COLO829 (cell line): Measurements from ENCODE around the gene THSD4.

Source experiments
- DNase-seq: peaks from one replicate; pipeline ENCODE4 v3.0.0; 2012; ENCODE audit warnings: low spot score

The THSD4 gene

GRCh38 chr15:71588746-71589145 lies 473.5 kb downstream of the THSD4 start:
- peak; percentile 67 for DNase-seq

- DNase-seq, result no peak
Measured at GRCh38 chr15:71591057-71591456, 475.8 kb downstream of the THSD4 start.

- DNase-seq, result no peak
Measured at GRCh38 chr15:71592203-71592602, 476.9 kb downstream of the THSD4 start.

GRCh38 chr15:71595846-71596553 lies 480.7 kb downstream of the THSD4 start:
- DNase-seq, result no peak

- DNase-seq, result no peak
Measured at GRCh38 chr15:71596672-71597071, 481.4 kb downstream of the THSD4 start.

GRCh38 chr15:71597126-71597525 lies 481.9 kb downstream of the THSD4 start:
- DNase-seq, result no peak

GRCh38 chr15:71597637-71598036 lies 482.4 kb downstream of the THSD4 start:
- no peak for DNase-seq

- no peak for DNase-seq
Measured at GRCh38 chr15:71598741-71599140, 483.5 kb downstream of the THSD4 start.

- no peak for DNase-seq
Measured at GRCh38 chr15:71599418-71600151, 484.3 kb downstream of the THSD4 start.

- no peak for DNase-seq
Measured at GRCh38 chr15:71600237-71600636, 485.0 kb downstream of the THSD4 start.

GRCh38 chr15:71601038-71601834 lies 486.0 kb downstream of the THSD4 start:
- DNase-seq, result no peak

GRCh38 chr15:71603379-71603778 lies 488.1 kb downstream of the THSD4 start:
- DNase-seq, result no peak

- no peak for DNase-seq
Measured at GRCh38 chr15:71607383-71607782, 492.1 kb downstream of the THSD4 start.

- no peak for DNase-seq
Measured at GRCh38 chr15:71610728-71611552, 495.7 kb downstream of the THSD4 start.

GRCh38 chr15:71611553-71612396 lies 496.5 kb downstream of the THSD4 start:
- no peak for DNase-seq

- no peak for DNase-seq
Measured at GRCh38 chr15:71612397-71612722, 497.1 kb downstream of the THSD4 start.

- no peak for DNase-seq
Measured at GRCh38 chr15:71612869-71613268, 497.6 kb downstream of the THSD4 start.

- no peak for DNase-seq
Measured at GRCh38 chr15:71623111-71623510, 507.8 kb downstream of the THSD4 start.

GRCh38 chr15:71626596-71627088 lies 511.4 kb downstream of the THSD4 start:
- no peak for DNase-seq

GRCh38 chr15:71627188-71627587 lies 511.9 kb downstream of the THSD4 start:
- DNase-seq, result no peak

GRCh38 chr15:71627604-71628003 lies 512.3 kb downstream of the THSD4 start:
- DNase-seq, result no peak
